OCI-LY7 (cell line): Measurements from ENCODE around the gene LYPD5.

Source experiments
- CTCF ChIP-seq: fragments of 200-600 bp; sonication (generic); conservative IDR thresholded peaks from 2 replicates; pipeline ENCODE4 v1.5.1; 2014; ENCODE audit warnings: mild to moderate bottlenecking, antibody characterized with exemption, low read length, moderate library complexity, mixed read lengths
- EZH2phosphoT487 ChIP-seq: fragments of 200-600 bp; sonication (generic); IDR thresholded peaks from 2 replicates; pipeline ENCODE4 v1.6.1; 2018; ENCODE audit warnings: low read depth, borderline replicate concordance, mild to moderate bottlenecking, mixed run types, antibody characterized with exemption, low read length, moderate library complexity, mixed read lengths

GRCh38 chr19:43752287-43752875, 49.9 kb downstream of the LYPD5 start:
- TF ChIP-seq CTCF (no peak), EZH2phosphoT487 (no peak)
